BE2C (cell line): ENCODE results near the gene ABHD6.

ENCODE experiments used
- DNase-seq: peaks from one replicate; pipeline ENCODE4 v3.0.0-alpha.2; 2020
- H3K27me3 ChIP-seq: fragments of 250-450 bp; sonication (Bioruptor Pico); 2 replicates; pipeline ENCODE4 v1.5.1; 2020; ENCODE audit warnings: mild to moderate bottlenecking
- H3K36me3 ChIP-seq: fragments of 250-450 bp; sonication (Bioruptor Pico); 2 replicates; pipeline ENCODE4 v1.5.1; 2020; ENCODE audit warnings: mild to moderate bottlenecking
- H3K4me1 ChIP-seq: fragments of 250-450 bp; sonication (Bioruptor Pico); 2 replicates; pipeline ENCODE4 v1.5.1; 2020
- H3K4me3 ChIP-seq: 2 replicates; pipeline ENCODE4 v1.5.1; 2011; ENCODE audit warnings: low read depth, low read length
- H3K9me3 ChIP-seq: fragments of 250-450 bp; sonication (Bioruptor Pico); 2 replicates; pipeline ENCODE4 v1.5.1; 2020
- TF ChIP-seq, protein P1 (sequence below): IDR thresholded peaks from 2 replicates; pipeline ENCODE4 v1.5.1; 2012; ENCODE audit warnings: mild to moderate bottlenecking, low read depth, low read length

Gene ABHD6

DNA sequence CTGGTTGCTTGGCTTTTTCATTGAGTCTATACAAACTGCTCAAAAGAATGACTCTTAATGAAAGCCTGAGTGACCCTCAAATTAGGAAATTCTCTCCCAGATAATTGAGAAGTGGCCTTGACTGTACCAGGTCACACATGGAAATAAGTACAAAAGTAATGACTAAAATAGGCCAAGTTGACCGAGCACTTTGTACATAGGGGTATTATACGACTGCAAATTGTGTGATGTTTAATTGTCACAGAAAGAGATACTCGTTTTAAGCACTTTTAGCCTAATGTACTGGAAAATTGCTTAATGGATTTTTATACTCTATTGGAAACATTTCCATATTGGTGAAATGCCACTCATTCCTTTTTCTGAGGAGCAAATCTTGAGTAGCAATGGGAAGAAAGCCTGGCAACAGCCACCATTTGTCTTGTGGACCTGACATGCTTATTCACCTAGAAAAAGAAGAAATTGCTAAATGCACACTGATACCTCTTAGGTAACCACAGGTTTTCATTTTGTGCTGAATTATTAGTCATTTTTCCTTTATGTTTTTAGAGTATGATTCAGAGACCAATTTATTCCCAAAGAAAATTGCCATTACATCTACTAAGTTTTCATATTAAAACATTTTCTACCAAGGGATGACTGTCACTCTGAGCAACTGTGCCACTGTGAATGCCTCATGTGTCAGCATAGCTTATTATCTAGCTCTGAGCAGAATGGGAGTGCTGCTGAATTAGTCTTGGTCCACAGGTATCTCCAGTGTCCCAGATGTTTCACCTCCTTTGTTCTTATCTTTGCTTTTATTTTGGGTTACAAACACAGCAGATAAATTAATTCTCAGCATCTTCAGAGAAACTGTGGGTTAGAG is 86.2 kb downstream of the ABHD6 start:
- no peaks in the 10 kb centered on the region for H3K36me3 ChIP-seq
- no peak for DNase-seq
- no peak overlapping the region for H3K4me3 ChIP-seq
- no peaks in the 10 kb centered on the region for H3K27me3 ChIP-seq
- H3K4me1 ChIP-seq: no peaks in the 10 kb centered on the region
- H3K9me3 ChIP-seq: no peaks in the 10 kb centered on the region
- TF ChIP-seq, protein P1, sequence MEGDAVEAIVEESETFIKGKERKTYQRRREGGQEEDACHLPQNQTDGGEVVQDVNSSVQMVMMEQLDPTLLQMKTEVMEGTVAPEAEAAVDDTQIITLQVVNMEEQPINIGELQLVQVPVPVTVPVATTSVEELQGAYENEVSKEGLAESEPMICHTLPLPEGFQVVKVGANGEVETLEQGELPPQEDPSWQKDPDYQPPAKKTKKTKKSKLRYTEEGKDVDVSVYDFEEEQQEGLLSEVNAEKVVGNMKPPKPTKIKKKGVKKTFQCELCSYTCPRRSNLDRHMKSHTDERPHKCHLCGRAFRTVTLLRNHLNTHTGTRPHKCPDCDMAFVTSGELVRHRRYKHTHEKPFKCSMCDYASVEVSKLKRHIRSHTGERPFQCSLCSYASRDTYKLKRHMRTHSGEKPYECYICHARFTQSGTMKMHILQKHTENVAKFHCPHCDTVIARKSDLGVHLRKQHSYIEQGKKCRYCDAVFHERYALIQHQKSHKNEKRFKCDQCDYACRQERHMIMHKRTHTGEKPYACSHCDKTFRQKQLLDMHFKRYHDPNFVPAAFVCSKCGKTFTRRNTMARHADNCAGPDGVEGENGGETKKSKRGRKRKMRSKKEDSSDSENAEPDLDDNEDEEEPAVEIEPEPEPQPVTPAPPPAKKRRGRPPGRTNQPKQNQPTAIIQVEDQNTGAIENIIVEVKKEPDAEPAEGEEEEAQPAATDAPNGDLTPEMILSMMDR: no peak

DNA sequence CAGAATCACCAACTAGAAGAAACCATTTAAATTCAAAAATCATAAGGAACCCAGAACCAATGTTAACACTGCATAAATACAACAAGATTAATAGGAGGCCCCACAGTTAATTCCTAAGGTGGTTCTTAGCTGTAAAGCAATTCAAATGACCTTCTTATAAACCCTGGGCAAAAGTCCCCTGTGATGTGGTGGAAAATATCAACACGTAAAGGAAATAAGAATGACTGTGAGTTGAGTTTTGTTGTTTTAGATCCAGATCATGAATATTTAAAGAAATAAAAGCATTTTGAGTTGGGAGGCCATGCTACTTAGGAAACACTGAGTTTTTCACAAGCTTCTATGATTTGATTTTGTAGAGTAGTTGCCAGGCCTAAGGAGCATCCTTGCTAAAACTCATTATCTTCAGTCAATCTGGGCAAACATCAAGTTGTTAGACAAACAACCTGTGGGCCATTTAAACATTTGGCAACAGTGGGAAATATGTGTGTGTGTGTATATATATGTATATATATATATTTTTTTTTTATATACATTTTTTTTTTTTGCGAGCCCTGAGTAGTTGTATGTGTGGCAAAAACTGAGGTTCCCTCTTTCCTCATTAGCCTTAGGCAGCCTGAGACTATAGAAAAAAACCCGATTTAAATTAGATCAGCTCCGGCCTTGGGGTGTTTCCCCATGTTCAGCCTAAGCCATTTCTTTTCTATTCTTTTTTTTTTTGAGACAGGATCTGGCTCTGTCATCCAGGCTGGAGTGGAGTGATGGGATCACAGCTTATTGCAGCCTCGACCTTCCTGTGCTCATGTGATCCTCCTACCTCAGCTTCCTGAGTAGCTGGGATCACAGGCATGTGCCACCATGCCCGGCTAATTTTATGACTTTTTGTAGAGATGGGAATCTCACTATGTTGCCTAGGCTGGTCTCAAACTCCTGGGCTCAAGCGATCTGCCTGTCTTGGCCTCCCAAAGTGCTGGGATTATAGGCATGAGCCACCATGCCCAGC is 87.1 kb downstream of the ABHD6 start:
- no peak for DNase-seq
- Histone ChIP-seq H3K4me3 (no peak overlapping the region), H3K27me3 (no peaks in the 10 kb centered on the region), H3K36me3 (no peaks in the 10 kb centered on the region), H3K9me3 (no peaks in the 10 kb centered on the region), H3K4me1 (no peaks in the 10 kb centered on the region)
- TF ChIP-seq, protein P1: no peak

DNA sequence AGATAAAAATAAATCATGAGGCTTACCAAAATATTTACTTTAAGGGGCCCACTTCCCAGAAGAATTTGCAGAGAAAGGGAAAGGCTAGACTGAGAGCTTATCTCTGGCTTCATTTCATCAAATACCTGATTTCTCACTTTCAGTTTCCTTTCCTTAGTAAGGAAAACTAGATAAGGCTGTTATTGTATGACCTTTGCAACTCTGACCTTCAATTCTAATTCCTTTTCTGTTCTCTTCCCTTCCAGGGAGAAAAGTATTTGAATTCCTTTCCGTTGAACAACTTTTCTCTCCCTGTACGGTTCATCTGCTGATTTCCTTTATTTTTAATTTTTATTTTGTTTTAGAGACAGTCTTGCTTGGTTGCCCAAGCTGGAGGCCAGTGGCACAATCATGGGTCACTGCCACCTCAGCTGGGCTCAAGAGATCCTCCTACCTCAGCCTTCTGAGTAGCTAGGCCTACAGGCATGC is 88.0 kb downstream of the ABHD6 start:
- Histone ChIP-seq H3K9me3 (no peaks in the 10 kb centered on the region), H3K4me1 (no peaks in the 10 kb centered on the region), H3K36me3 (no peaks in the 10 kb centered on the region), H3K4me3 (no peak overlapping the region), H3K27me3 (no peaks in the 10 kb centered on the region)
- TF ChIP-seq, protein P1: no peak
- no peak for DNase-seq

DNA sequence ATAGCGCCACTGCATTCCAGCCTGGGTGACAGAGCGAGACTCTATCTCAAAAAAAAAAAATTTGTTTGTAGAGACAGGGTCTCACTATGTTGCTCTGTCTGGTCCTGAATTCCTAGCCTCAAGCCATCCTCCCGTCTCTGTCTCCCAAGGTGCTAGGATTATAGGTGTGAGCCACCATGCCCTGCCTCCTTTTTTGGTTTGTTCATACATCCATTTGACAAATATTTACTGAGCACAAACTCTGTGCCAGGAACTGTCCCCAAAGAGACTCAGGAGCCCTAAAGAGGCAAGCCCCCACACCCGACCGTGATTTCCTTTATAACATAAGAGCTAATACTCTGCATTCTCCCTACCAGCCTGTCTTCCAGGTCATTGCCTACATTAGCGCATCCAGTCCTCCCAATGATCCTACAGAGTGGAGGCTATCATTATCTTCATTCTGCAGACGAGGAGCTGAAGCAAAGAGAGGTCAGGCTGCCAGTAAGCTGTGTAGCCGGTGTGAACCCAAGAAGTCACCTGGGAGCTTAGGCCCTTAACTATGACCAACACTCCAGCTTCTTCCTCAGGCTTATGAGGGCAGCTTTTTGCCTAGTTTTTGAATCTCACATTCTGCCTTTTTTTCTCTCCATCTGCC is 88.8 kb downstream of the ABHD6 start:
- Histone ChIP-seq H3K4me1 (no peaks in the 10 kb centered on the region), H3K36me3 (no peaks in the 10 kb centered on the region), H3K9me3 (no peaks in the 10 kb centered on the region), H3K27me3 (no peaks in the 10 kb centered on the region), H3K4me3 (no peak overlapping the region)
- no peak for DNase-seq
- TF ChIP-seq, protein P1: no peak

DNA sequence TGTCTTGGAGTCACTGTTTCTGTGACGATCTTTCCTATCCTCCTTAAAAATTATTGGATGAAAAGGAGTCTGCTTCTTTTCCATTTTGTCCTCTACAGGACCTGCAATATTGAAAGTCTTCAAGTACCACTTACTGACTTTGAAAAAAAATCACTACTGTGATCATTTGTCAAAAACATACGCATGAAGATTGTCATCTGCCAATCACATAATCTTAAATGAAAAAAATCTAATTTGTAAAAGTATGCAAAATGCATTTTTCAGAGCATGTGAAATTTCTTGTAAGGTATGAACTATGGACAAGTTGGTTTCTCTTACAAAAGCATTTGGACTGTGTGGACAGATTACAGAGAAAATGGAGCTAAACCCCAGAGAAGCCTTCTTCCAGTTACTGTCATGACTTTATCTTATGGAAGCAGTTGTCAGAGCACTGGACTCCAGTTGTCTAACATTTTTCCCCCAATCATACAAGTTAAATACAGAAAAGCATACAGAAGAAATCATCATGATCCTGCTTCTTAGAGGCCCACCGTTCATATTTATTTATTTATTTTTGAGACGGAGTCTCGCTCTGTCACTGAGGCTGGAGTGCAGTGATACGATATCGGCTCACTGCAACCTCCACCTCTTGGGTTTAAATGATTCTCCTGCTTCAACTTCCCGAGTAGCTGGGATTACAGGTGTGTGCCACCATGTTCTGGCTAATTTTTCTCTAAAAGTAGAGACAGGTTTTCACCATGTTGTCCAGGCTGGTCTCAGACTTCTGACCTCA is 91.7 kb downstream of the ABHD6 start:
- DNase-seq: no peak
- Histone ChIP-seq H3K4me3 (no peak overlapping the region), H3K27me3 (no peaks in the 10 kb centered on the region), H3K4me1 (no peaks in the 10 kb centered on the region), H3K9me3 (no peaks in the 10 kb centered on the region), H3K36me3 (no peaks in the 10 kb centered on the region)
- TF ChIP-seq, protein P1: no peak
